ENCODE results near the gene ATG7.

Gene ATG7

GRCh38 chr3:11452885-11453847 is 181.0 kb downstream of the ATG7 start (continued):
- no peak for TF ChIP-seq ZNF280C (tag by site-specific recombination; IDR thresholded peaks at IDR 0.05)
- no peak for TF ChIP-seq PRDM1 (tag by site-specific recombination; IDR thresholded peaks at IDR 0.05)
- peak; percentile 51; the same call in 1 of the 2 replicates for TF ChIP-seq ZNF366 (tag by site-specific recombination; conservative IDR thresholded peaks at IDR 0.05)
- no peak for TF ChIP-seq BCL11B (tag by site-specific recombination; IDR thresholded peaks at IDR 0.05; ENCODE audit: low read depth)
- TF ChIP-seq SALL2 (tag by site-specific recombination; IDR thresholded peaks at IDR 0.05; ENCODE audit: borderline replicate concordance) = no peak
- no peak for TF ChIP-seq ZNF585B (tag by site-specific recombination; IDR thresholded peaks at IDR 0.05)
- TF ChIP-seq ZBTB17 (tag by site-specific recombination; IDR thresholded peaks at IDR 0.05) = no peak
- no peak for TF ChIP-seq ZNF157 (tag by site-specific recombination; IDR thresholded peaks at IDR 0.05)
- no peak for TF ChIP-seq OVOL3 (tag by site-specific recombination; IDR thresholded peaks at IDR 0.05)
- no peak for TF ChIP-seq SCRT1 (tag by site-specific recombination; IDR thresholded peaks at IDR 0.05; ENCODE audit: borderline replicate concordance)
- no peak for TF ChIP-seq ZNF560 (tag by site-specific recombination; IDR thresholded peaks at IDR 0.05; ENCODE audit: borderline replicate concordance)
- no peak for TF ChIP-seq ZNF155 (tag by site-specific recombination; IDR thresholded peaks at IDR 0.05)
- TF ChIP-seq ZNF426 (tag by site-specific recombination; IDR thresholded peaks at IDR 0.05) = no peak
- TF ChIP-seq PRDM4 (tag by site-specific recombination; IDR thresholded peaks at IDR 0.05) = 0 out of 2 replicates have a peak, but pooled peaks have one; percentile 52
- 0 out of 2 replicates have a peak, but pooled peaks have one; percentile 6 for TF ChIP-seq EGR2 (tag by site-specific recombination; IDR thresholded peaks at IDR 0.05; ENCODE audit: low read depth)
- no peak for TF ChIP-seq ZNF416 (tag by site-specific recombination; IDR thresholded peaks at IDR 0.05)
- TF ChIP-seq ZNF341 (tag by site-specific recombination; IDR thresholded peaks at IDR 0.05; ENCODE audit: low read depth) = no peak
- no peak for TF ChIP-seq ZSCAN23 (tag by site-specific recombination; IDR thresholded peaks at IDR 0.05)
- TF ChIP-seq YY2 (tag by site-specific recombination; IDR thresholded peaks at IDR 0.05) = no peak
- TF ChIP-seq ZNF488 (tag by site-specific recombination; IDR thresholded peaks at IDR 0.05) = no peak
- no peak for TF ChIP-seq ZNF626 (tag by site-specific recombination; IDR thresholded peaks at IDR 0.05)
- no peak for TF ChIP-seq ZNF776 (tag by site-specific recombination; IDR thresholded peaks at IDR 0.05; ENCODE audit: borderline replicate concordance)
- no peak for TF ChIP-seq ZNF121 (tag by site-specific recombination; IDR thresholded peaks at IDR 0.05)
- no peak for TF ChIP-seq ZNF280D (tag by site-specific recombination; IDR thresholded peaks at IDR 0.05)
- no peak for TF ChIP-seq GLIS2 (tag by site-specific recombination; IDR thresholded peaks at IDR 0.05)
- no peak for TF ChIP-seq ZNF510 (tag by site-specific recombination; IDR thresholded peaks at IDR 0.05; ENCODE audit: insufficient replicate concordance)
- TF ChIP-seq REST (tag by site-specific recombination; IDR thresholded peaks at IDR 0.05) = no peak
